GM12875 (cell line): Measurements from ENCODE around the gene DLGAP4.

Experiments used
- H3K4me3 ChIP-seq: one replicate; pipeline ENCODE4 v1.5.1; 2011; ENCODE audit warnings: low read depth, low read length, control low read depth
- TF ChIP-seq, protein P1 (sequence below): IDR thresholded peaks from 2 replicates; pipeline ENCODE4 v1.5.1; 2011; ENCODE audit warnings: low read depth, mild to moderate bottlenecking, control low read depth, inconsistent platforms, low read length, moderate library complexity, borderline replicate concordance; ENCODE audit not compliant: insufficient read depth

Gene DLGAP4

DNA sequence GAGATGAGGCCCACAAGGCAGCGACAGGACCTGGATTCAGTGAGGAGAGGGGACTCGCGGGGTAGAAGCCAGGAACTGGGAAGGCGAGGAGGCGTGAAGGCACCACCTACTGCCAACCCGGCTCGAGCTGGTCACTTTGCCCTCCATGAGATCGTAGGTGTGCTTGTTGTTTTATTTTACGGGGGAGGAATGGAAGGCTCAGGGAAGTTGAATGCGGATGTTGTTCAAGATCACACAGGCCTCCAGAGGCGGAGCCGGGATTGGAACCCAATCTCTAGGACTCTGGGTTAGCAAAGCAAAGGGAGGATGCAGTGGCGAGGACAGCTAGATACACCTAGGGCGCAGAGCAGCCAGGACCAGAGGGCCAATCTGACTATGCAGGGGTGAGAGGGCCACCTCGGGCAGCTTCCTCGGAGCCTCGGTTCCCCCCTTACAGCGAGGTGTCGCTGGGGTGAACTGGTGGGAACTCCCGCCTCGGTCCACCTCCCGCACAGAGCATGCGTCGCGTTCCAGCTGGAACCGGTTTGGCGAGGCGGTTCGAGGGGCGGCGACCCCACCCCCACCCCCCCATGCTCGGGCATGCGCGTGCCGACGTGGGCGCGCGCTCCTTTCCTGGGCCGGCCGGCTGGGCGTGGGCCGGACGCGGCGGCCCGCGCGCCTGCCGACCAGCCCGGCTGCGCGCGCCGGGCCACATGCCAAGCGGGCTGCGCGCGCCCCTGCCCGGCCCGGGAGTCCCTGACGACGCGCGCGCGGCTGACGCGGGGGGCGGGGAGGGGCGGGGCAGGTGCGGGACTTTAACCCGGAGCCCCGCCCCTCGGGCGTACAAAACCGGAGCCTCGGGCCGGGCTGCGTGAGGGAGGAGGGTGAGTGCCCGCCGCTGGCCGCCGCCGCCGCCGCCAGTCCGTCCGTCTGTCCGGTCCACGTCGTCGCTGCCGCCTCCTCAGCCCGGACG, 154.8 kb downstream of the DLGAP4 start:
- peak overlapping the region; percentile 34 for H3K4me3 ChIP-seq
- TF ChIP-seq, protein P1, sequence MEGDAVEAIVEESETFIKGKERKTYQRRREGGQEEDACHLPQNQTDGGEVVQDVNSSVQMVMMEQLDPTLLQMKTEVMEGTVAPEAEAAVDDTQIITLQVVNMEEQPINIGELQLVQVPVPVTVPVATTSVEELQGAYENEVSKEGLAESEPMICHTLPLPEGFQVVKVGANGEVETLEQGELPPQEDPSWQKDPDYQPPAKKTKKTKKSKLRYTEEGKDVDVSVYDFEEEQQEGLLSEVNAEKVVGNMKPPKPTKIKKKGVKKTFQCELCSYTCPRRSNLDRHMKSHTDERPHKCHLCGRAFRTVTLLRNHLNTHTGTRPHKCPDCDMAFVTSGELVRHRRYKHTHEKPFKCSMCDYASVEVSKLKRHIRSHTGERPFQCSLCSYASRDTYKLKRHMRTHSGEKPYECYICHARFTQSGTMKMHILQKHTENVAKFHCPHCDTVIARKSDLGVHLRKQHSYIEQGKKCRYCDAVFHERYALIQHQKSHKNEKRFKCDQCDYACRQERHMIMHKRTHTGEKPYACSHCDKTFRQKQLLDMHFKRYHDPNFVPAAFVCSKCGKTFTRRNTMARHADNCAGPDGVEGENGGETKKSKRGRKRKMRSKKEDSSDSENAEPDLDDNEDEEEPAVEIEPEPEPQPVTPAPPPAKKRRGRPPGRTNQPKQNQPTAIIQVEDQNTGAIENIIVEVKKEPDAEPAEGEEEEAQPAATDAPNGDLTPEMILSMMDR: no peak

DNA sequence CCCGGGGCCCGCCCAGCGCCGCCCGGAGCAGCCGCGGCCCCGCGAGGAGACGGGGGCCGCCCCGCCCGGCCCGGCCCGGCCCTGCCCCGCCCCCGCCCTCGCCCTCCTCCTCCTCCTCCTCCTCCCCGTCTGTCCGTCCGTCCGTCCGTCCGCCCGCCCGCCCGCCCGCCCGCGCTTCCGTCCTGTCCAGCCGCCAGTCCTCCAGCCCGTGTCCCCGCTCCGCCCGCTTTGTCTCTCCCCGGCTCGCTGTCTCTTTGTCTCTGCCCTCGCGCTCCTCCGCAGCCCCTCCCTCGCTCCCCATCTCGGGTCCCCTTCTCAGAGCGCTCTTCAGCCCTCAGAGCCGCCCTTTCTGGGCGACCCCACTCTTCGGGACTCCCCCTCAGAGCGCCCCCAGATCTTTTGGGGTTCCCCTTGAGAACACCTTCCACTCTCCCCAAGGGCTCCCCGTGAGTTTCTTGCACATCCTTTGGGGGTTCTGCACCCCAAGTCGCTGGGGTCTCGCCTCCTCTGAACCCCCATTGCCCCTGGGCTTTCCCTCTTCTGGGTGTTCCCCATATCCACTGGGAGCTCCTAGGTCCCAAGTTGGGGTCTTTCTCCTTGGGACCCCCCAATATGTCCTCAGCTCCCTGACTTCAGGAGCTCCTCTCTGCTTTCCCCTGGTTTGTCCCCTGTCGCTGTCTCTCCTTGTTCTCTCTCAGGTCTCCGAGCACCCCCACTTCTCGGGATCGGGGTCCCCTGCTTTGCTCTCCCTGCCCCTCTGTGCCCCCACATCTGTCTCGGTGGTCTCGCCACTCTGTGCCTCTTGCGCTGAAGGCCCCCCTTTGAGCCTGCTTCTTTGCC, 155.7 kb downstream of the DLGAP4 start:
- TF ChIP-seq, protein P1: no peak
- peak overlapping the region; percentile 70 for H3K4me3 ChIP-seq

DNA sequence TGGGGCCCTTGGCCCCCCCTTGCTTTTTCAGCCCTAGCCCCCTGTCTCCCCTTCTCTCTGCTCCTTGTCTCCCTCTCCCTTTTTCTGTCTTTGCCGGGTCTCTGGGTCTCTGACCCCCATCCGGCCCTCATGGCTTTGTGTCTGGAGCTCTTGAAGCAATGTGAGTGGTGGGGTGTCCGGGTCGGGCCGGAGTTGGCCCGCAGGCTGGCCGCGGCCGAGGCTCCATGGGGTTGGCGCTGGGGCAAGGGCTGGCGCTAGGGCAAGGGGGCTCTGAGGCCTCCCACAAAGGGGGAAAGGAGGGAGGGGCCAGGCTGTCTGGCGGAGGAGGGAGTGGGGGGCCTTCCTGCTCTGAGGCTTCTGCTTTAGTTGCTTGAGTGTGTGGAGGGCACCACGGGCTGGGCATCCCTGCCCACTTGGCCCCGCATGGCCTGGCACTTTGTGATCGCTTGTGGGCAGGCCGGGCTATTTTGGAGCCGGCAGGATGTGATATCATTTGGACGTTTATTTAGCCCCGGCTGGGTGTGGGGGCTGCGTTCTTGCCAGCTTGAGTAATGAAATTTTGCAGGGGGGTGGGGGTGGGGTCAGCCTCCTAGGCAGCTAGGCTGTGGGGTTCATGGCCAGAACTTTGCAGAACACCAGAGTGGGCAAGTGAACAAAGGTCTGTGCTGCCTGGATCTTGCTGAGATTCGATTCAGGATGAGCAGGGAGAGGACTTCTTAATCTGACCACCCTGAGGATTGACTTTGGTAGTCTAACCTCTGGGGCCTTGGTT, 156.5 kb downstream of the DLGAP4 start:
- H3K4me3 ChIP-seq: peak overlapping the region; percentile 70
- TF ChIP-seq, protein P1: no peak

DNA sequence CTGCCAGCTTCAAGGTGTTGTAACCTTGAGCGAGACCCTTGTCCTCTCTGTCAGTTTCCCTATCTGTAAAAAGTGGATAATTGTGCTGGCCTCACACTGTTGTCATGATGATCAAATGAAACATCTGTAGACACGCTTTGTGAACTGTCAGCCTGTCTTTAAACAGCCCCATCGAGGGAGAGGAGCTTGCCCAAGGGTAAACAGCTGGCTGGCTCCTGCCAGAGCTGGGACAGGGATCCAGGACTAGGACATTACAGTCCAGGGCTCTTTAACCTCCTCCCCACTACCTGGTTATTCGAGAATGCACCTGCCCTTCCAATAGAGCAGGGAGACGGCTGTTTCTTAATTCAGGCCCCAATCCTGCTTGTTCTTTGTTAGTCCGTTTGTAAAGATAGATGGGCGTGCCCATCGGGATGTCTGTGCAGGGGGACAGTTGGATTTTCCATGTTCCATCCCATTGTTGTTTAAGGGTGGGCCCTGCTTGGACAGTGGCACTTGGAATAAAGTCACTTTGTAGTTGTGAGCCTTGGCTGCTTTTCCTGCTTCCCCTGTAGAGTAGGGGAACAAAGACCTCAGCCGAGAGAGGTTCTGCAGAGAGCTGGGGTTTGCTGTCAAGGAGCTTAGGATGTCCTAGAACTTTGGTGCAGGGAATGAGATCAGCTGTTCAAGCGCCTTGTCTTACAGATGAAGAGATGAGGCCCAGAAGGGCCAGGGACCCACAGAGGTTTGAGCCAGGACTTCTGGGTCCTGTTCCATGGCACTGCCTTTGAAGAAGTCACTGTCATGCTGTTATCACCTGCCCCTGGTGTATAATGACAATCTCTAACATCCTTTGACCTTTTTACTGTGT, 157.3 kb downstream of the DLGAP4 start:
- TF ChIP-seq, protein P1: no peak
- peak overlapping the region; percentile 70 for H3K4me3 ChIP-seq

DNA sequence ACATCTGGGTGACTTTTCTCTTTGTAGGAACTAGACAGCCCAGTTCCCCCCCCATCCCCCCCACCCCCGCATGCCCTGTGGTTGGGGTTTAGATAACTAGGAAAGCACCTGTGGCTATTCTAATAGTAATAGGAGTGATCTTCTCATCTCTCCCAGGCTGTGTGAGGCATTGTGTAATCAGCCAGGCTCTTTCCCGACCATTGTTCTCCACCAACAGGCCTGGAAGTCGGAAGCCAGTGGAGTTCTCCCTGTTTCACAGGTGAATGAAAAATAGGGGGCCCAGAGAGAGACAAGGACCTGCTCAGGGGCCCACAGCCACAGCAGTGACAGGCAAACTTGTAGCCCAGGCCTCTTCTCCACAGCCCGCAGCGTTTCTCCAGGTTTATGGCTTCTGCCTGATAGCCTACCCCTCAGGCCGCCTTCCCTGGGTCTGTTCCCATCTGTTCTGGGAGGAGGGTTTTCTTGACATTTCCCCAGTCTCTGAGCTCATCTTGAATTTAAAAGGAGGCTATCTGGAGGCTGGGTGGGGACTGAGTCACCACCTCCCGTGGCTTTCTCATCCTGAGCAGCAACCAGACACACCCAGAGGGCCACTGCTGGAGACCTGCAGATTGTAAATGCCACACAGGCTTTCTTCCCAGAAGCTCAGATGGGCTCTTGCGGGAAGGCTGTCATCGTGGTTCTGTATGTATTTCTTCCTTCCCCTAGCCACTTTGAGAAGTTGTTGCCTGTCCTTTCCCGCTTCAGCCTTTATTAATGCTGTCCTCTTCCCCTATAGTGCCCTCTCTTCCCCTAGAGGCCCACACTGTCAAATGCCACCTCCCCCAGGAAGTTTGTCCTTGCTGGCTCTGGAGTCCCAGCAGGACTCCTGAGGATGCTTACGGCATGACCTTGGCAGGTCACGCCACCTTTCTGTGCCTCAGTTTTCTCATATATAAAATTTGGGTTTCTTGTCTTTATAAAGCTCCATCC, 159.3 kb downstream of the DLGAP4 start:
- H3K4me3 ChIP-seq: no peak overlapping the region
- TF ChIP-seq, protein P1: no peak
